NK-92 (cell line): ENCODE results near the gene SDCCAG8.

Source experiments
- DNase-seq: peaks from one replicate; lab custom pipeline; 2025; ENCODE audit not compliant: unreplicated experiment; lab: John Stamatoyannopoulos, UW

The SDCCAG8 gene

DNA sequence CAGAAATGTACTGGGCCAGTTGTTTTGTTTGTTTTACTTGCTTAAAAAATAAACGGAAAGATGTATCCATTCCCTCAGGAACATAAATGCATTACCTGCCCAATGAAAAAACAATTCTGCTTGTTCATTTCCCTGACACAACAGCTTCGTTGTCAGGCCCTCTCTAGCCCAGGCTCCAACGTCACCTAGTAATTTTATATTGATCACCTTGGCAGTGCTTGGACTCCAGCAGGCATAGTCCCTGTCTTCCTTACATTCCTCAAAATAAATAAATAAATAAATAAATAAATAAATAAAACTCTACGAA lies 2.0 kb upstream of the SDCCAG8 start:
- DNase-seq = no peak

- no peak for DNase-seq
Measured at GRCh38 chr1:243254233-243254926, 1.5 kb upstream of the SDCCAG8 start.

- DNase-seq = no peak
Measured at GRCh38 chr1:243254927-243255790, 682 bp upstream of the SDCCAG8 start, which contains the start of gene CEP170. CEP170 (minus strand) TSS chr1:243255281; CDS start chr1:243225280, 30,001 bp downstream.

GRCh38 chr1:243256590-243256989 lies 749 bp downstream of the SDCCAG8 start:
- DNase-seq = no peak

GRCh38 chr1:243257189-243257588 lies 1.3 kb downstream of the SDCCAG8 start:
- DNase-seq = no peak

- no peak for DNase-seq
Measured at GRCh38 chr1:243258731-243259130, 2.9 kb downstream of the SDCCAG8 start.

- no peak for DNase-seq
Measured at GRCh38 chr1:243260221-243260880, 4.5 kb downstream of the SDCCAG8 start.

DNA sequence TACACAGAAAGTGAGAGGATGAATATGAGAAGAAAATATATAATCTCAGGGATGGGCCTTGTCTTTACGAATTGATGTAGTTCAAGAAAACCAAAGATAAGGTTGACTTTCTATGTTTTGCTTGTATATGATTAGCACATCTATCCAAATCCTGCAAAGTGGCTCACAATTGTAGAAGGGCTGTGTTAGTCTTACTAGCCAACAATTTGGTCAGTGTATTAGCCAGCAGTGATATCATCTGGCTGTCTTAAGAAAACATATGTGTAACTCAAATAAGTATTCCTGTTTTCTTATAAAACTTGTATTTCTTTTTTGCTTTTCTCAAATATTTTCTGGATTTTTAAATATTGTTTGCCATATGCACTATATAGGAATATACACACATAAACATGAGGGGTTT lies 5.5 kb downstream of the SDCCAG8 start:
- no peak for DNase-seq

DNA sequence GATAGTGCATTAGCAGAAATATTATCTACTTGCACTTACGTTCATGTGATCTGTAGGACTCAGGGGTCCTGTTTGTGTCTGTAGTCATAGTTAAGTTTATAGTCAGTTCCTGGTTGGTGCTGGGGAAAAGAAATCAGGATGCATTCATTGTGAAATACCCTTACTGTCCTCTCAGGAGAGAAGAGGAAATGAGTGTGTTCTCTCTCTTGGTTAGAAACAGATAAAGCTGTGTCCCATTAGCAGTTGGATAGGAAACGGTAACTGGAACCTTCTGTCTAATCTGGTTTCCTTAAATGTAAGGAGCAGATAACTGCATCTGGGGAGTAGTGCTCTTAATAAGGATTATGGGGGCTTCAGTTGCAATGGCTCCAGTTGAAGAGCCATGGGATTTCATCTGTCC lies 8.9 kb downstream of the SDCCAG8 start:
- no peak for DNase-seq

DNA sequence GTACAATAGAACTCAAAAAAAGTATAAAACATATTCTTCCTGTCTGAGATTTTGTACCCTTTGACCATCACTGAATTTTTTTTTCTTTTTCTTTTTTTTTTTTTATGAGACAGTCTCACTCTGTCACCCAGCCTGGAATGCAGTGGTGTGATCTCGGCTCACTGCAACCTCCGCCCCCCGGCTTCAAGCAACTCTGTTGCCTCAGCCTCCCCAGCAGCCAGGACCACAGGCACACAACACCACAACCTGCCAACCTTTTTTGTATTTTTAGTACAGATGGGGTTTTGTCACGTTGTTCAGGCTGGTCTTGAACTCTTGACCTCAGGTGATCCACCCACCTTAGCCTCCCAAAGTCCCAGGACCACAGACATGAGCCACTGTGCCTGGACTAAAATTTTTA lies 10.4 kb downstream of the SDCCAG8 start:
- DNase-seq = no peak

DNA sequence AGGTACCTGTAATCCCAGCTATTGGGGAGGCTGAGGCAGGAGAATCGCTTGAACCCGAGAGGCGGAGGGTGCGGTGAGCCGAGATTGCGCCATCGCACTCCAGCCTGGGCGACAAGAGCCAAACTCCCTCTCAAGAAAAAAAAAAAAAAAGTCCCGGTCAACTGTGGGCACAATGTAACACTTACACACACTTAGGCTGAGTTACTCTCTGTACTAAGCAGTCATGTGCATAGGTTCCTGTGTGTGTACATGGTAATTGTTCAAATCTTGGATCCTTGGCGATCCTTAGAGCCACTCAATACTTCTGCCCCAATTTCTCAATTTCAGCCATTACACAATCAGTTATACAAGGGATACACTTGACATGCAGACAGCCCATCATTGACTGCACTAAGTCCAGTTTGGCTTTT lies 11.6 kb downstream of the SDCCAG8 start:
- DNase-seq = no peak

- no peak for DNase-seq
Measured at GRCh38 chr1:243267914-243268653, 12.2 kb downstream of the SDCCAG8 start.

DNA sequence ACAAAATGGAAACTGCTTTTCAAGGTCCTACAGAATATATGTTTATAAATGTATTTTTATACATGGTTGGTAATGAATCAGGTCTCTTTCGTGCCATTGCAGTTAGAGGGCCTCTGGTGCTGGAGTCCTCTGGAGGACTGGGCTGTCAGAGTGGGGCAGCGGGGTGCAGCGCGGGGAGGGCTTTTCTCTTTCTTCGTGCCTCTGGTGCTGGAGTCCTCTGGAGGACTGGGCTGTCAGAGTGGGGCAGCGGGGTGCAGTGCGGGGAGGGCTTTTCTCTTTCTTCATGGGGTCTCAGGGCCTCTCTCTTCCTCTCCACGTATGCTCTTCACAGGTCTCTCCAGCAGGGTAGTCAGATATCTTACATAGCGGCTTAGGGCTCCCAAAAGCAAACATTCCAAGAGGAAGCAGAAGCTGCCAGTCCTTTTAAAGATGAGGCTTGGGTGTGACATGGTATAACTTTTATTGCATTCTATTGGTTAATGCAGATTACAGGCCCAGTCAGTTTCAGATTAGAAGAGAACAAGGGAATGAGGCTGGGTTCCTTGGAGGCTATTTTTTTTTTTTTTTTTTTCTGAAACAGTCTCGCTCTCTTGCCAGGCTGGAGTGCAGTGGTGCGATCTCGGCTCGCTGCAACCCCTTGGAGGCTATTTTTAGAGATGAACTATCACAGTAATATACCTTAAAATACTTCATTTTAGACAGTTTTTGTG lies 13.1 kb downstream of the SDCCAG8 start:
- DNase-seq = no peak

GRCh38 chr1:243269461-243269801 lies 13.6 kb downstream of the SDCCAG8 start:
- no peak for DNase-seq

DNA sequence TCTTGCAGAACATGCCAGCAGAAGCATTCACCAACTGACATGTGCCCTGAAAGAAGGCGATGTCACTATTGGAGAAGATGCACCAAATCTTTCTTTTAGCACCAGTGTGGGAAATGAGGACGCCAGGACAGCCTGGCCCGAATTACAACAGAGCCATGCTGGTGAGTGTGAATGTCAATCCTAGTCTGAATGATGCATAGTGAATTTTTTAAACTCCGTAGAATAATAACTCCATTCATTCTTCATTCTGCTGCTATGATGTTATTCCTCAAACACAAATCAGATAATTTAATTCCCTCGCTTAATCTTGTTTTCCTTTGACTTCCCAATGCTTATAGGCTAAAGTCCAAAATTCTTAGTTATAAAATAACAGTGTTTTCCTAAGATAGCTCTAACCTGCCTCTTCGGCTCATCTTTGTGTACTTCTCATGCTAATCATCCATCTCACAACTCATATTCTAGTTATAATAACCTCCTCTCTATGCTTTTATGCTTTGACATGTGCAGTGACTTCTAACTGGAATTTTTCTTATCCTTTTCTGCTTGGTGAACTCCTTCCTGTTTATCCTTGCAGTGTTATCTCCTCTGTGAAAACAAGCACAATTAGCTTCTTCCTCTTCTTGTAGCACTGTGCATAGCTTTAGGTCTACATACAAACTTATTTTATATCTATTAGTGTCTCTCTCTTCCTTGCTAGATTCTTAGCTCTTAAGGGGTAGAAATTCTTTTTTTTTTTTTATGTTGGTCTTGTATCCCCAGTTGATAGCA lies 14.4 kb downstream of the SDCCAG8 start:
- DNase-seq = no peak

GRCh38 chr1:243271996-243272395 lies 16.2 kb downstream of the SDCCAG8 start:
- DNase-seq = no peak

- no peak for DNase-seq
Measured at GRCh38 chr1:243272401-243272800, 16.6 kb downstream of the SDCCAG8 start.

DNA sequence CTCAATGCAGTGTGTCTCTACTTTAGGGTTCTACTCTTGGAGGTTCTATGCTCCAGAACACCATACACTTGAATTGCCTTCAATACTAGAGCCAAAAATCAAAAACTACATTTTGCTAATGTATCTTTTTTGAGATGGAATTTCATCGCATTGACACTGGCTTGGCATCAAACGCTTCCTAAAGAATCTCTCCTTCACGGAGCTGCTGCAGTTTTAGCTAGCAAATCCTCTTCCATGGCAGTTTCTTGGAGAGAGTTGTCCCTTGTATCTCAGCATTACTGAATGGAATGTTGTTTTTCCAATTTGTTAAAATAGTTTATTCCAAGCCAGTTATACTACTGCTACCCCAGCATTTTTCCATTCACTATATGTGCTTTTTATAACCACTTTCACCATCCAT lies 17.7 kb downstream of the SDCCAG8 start:
- DNase-seq = no peak

DNA sequence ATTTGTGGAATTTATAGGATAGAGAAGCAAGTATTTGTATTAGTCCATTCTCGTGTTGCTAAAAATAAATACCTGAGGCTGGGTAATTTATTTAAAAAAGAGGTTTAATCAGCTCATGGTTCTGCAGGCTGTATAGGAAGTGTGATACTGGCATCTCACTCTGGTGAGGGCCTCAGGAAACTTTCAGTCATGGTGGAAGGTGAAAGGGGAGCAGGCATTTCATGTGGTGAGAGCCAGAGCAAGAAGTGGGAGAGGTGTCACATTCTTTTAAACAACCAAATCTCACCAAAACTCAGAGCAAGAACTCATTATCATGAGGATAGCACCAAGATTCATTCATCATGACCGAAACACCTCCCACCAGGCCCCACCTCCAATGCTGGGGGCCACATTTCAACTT lies 18.1 kb downstream of the SDCCAG8 start:
- DNase-seq = no peak

GRCh38 chr1:243275316-243275715 lies 19.5 kb downstream of the SDCCAG8 start:
- no peak for DNase-seq
